Measurements from ENCODE around the gene STH.

DNA sequence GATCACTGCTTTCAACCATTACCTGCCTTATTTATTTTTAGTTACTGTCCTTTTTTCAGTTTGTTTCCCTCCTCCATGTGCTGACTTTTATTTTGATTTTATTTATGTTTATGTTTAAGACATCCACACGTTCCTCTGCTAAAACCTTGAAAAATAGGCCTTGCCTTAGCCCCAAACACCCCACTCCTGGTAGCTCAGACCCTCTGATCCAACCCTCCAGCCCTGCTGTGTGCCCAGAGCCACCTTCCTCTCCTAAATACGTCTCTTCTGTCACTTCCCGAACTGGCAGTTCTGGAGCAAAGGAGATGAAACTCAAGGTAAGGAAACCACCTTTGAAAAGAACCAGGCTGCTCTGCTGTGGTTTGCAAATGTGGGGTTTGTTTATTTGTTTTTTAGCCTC is 9.3 kb upstream of the STH start:
- TF ChIP-seq MXI1 (IDR thresholded peaks at IDR 0.05; ENCODE audit: low read depth, low read length), result no peak
- TF ChIP-seq POLR2AphosphoS5 (IDR thresholded peaks at IDR 0.05; ENCODE audit: low read length), result no peak
- no peak for TF ChIP-seq CTCF (IDR thresholded peaks at IDR 0.05 in 2 of 3, conservative IDR thresholded peaks at IDR 0.05 in 1 of 3; ENCODE audit: control insufficient read depth in 2 of 3, extremely low read depth in 1 of 3, insufficient read depth in 1 of 3, low read depth in 3 of 3, low read length in 3 of 3)
- no peak for TF ChIP-seq EP300 (IDR thresholded peaks at IDR 0.05; ENCODE audit: borderline replicate concordance in 1 of 2, control insufficient read depth in 1 of 2, low read depth in 2 of 2, low read length in 2 of 2)
- TF ChIP-seq CEBPB (IDR thresholded peaks at IDR 0.05; ENCODE audit: borderline replicate concordance in 1 of 2, low read depth in 2 of 2, low read length in 2 of 2), result no peak
- TF ChIP-seq, protein P1, sequence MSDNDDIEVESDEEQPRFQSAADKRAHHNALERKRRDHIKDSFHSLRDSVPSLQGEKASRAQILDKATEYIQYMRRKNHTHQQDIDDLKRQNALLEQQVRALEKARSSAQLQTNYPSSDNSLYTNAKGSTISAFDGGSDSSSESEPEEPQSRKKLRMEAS (IDR thresholded peaks at IDR 0.05; ENCODE audit: low read depth, low read length), result no peak
- no peak for TF ChIP-seq ZNF384 (IDR thresholded peaks at IDR 0.05; ENCODE audit: borderline replicate concordance, low read depth, low read length)
- TF ChIP-seq, protein P2, sequence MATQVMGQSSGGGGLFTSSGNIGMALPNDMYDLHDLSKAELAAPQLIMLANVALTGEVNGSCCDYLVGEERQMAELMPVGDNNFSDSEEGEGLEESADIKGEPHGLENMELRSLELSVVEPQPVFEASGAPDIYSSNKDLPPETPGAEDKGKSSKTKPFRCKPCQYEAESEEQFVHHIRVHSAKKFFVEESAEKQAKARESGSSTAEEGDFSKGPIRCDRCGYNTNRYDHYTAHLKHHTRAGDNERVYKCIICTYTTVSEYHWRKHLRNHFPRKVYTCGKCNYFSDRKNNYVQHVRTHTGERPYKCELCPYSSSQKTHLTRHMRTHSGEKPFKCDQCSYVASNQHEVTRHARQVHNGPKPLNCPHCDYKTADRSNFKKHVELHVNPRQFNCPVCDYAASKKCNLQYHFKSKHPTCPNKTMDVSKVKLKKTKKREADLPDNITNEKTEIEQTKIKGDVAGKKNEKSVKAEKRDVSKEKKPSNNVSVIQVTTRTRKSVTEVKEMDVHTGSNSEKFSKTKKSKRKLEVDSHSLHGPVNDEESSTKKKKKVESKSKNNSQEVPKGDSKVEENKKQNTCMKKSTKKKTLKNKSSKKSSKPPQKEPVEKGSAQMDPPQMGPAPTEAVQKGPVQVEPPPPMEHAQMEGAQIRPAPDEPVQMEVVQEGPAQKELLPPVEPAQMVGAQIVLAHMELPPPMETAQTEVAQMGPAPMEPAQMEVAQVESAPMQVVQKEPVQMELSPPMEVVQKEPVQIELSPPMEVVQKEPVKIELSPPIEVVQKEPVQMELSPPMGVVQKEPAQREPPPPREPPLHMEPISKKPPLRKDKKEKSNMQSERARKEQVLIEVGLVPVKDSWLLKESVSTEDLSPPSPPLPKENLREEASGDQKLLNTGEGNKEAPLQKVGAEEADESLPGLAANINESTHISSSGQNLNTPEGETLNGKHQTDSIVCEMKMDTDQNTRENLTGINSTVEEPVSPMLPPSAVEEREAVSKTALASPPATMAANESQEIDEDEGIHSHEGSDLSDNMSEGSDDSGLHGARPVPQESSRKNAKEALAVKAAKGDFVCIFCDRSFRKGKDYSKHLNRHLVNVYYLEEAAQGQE (IDR thresholded peaks at IDR 0.05; ENCODE audit: low read depth, low read length), result no peak

Data from GM12878 (cell line).